ENCODE data around the gene PIMREG. TPM values are rescaled to one million over a fixed set of nuclear protein-coding genes. Genes with fewer than 3 reads are reported as not detected.

The PIMREG gene
- total and polyA plus RNA-seq, 2 experiments from 2014 or later, result 3.9 to 11.8 TPM

DNA sequence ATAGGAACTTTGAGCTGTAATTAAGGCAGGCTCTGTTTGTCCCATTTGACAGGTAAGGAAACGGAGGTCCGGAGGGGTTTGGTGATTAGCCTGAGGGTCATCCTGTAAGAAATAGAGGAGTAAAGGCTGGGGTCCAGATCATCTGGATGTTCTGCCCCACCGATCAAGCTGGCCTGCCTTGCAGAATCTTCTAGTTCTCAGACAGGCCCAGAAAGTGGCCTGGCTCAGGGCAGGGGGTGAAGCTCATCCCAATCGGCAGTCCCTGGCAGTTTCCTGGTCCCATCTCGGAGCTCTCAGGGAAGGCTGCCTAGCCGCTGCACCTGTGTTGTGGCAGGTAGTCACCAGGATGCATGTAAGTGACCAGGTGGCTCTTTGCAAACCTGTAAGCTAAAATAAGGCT lies 4.2 kb downstream of the PIMREG start:
- Histone ChIP-seq H4K20me1 (ENCODE audit: insufficient read depth, poor library complexity, severe bottlenecking) (no peaks in the 10 kb centered on the region), H3K79me2 (no peaks in the 10 kb centered on the region), H3K9me3 (ENCODE audit: low read depth) (no peaks in the 10 kb centered on the region), H3K27me3 (no peaks in the 10 kb centered on the region), H3K36me3 (replicated peaks; ENCODE audit: insufficient read depth, low read depth) (no peaks in the 10 kb centered on the region), H3K4me2 (no peak overlapping the region), H3K27ac (no peak overlapping the region), H3K9me2 (replicated peaks; ENCODE audit: insufficient read depth) (no peaks in the 10 kb centered on the region), H3K4me1 (ENCODE audit: insufficient read depth) (no peaks in the 10 kb centered on the region), H3K4me3 (no peak overlapping the region), H2AFZ (no peak overlapping the region)
- WGBS (ENCODE audit: low lambda C conversion rate, missing lambda C conversion rate), result 96% methylated on average over 6 of the region's 6 CpGs
- TF ChIP-seq EZH2phosphoT487 (IDR thresholded peaks at IDR 0.05; ENCODE audit: low read depth, severe bottlenecking, unreplicated experiment) (no peak), EZH2 (IDR thresholded peaks at IDR 0.05; ENCODE audit: borderline replicate concordance) (no peak)
- TF ChIP-seq, protein P1, sequence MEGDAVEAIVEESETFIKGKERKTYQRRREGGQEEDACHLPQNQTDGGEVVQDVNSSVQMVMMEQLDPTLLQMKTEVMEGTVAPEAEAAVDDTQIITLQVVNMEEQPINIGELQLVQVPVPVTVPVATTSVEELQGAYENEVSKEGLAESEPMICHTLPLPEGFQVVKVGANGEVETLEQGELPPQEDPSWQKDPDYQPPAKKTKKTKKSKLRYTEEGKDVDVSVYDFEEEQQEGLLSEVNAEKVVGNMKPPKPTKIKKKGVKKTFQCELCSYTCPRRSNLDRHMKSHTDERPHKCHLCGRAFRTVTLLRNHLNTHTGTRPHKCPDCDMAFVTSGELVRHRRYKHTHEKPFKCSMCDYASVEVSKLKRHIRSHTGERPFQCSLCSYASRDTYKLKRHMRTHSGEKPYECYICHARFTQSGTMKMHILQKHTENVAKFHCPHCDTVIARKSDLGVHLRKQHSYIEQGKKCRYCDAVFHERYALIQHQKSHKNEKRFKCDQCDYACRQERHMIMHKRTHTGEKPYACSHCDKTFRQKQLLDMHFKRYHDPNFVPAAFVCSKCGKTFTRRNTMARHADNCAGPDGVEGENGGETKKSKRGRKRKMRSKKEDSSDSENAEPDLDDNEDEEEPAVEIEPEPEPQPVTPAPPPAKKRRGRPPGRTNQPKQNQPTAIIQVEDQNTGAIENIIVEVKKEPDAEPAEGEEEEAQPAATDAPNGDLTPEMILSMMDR (IDR thresholded peaks at IDR 0.05; ENCODE audit: poor library complexity), result no peak
- DNase-seq (ENCODE audit: low spot score), result no peak

DNA sequence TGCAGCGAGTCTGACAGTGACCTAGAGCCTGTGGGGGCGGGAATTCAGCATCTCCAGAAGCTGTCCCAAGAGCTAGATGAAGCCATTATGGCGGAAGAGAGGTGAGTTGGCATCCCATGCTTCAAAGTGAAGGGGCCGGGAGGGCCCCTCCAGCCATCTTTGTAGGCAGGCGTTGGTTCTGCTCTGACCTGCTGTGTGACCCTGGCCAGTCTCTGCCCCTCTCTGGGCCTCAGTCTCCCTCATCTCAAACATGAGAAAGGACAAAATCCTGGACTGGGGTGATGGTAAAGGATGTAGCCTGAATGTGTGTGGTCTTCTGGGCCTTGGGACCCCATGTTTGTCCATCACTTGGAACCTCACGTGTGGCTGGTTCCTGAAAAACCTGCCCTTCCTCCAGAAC lies 5.1 kb downstream of the PIMREG start:
- H3K79me2 ChIP-seq, result no peaks in the 10 kb centered on the region
- H3K27ac ChIP-seq, result no peak overlapping the region
- no peaks in the 10 kb centered on the region for H4K20me1 ChIP-seq (ENCODE audit: insufficient read depth, poor library complexity, severe bottlenecking)
- no peaks in the 10 kb centered on the region for H3K9me3 ChIP-seq (ENCODE audit: low read depth)
- H3K36me3 ChIP-seq (replicated peaks; ENCODE audit: insufficient read depth, low read depth), result no peaks in the 10 kb centered on the region
- no peak overlapping the region for H2AFZ ChIP-seq
- 100% methylated on average over 6 of the region's 6 CpGs for WGBS (ENCODE audit: low lambda C conversion rate, missing lambda C conversion rate)
- H3K4me3 ChIP-seq, result no peak overlapping the region
- TF ChIP-seq EZH2phosphoT487 (IDR thresholded peaks at IDR 0.05; ENCODE audit: low read depth, severe bottlenecking, unreplicated experiment) (no peak), EZH2 (IDR thresholded peaks at IDR 0.05; ENCODE audit: borderline replicate concordance) (no peak)
- TF ChIP-seq, protein P1 (IDR thresholded peaks at IDR 0.05; ENCODE audit: poor library complexity), result no peak
- no peaks in the 10 kb centered on the region for H3K9me2 ChIP-seq (replicated peaks; ENCODE audit: insufficient read depth)
- H3K27me3 ChIP-seq, result peaks cover under 1% of the 10 kb centered on the region
- no peak overlapping the region for H3K4me2 ChIP-seq
- H3K4me1 ChIP-seq (ENCODE audit: insufficient read depth), result no peaks in the 10 kb centered on the region
- no peak for DNase-seq (ENCODE audit: low spot score)

DNA sequence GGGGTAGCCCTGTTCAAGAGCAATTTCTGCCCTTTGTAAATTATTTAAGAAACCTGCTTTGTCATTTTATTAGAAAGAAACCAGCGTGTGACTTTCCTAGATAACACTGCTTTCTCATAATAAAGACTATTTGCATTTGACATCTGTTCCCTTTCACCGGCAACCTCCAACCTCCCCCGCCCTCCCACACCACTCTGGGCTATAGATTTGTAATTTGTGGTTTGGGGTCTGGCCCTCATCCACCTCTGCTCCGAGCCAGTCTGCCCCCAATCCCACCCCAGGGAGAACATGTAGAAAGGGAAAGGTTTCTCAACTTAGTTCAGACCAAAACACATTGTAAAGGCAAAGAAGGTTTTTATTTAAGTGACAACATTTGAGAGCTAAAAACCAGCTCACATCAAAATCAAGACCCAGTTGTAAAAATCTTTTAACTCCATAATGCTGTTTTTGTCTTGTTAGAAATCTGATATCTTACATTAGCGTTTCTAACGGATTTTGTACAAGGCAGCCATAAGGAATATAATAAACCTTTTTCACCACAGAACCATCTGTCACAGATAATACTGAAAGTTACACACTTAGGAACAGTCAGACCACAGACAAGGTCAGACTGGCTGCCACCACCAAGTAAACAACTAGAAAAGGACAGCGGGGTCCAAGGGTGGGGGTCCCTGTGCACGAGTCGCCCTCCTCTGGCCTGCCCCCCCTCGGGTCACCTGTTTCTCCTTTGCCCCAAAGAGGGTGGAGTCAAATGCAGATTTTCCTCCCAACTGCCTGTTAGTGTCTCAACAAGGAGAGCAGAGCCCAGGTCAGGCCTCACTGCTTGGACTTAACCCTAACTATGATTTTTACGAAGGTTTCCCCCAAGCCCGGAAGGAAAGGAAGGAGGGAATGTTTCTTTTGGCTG lies 6.9 kb downstream of the PIMREG start:
- Histone ChIP-seq H3K36me3 (replicated peaks; ENCODE audit: insufficient read depth, low read depth) (no peaks in the 10 kb centered on the region), H3K27me3 (peaks cover 9% of the 10 kb centered on the region), H3K9me3 (ENCODE audit: low read depth) (no peaks in the 10 kb centered on the region), H3K4me3 (no peak overlapping the region), H3K79me2 (no peaks in the 10 kb centered on the region), H2AFZ (no peak overlapping the region), H4K20me1 (ENCODE audit: insufficient read depth, poor library complexity, severe bottlenecking) (no peaks in the 10 kb centered on the region), H3K27ac (no peak overlapping the region), H3K4me1 (ENCODE audit: insufficient read depth) (peaks cover 6% of the 10 kb centered on the region), H3K4me2 (no peak overlapping the region), H3K9me2 (replicated peaks; ENCODE audit: insufficient read depth) (no peaks in the 10 kb centered on the region)
- WGBS (ENCODE audit: low lambda C conversion rate, missing lambda C conversion rate), result 59% methylated on average over 12 of the region's 12 CpGs
- TF ChIP-seq EZH2phosphoT487 (IDR thresholded peaks at IDR 0.05; ENCODE audit: low read depth, severe bottlenecking, unreplicated experiment) (no peak), EZH2 (IDR thresholded peaks at IDR 0.05; ENCODE audit: borderline replicate concordance) (no peak)
- TF ChIP-seq, protein P1 (IDR thresholded peaks at IDR 0.05; ENCODE audit: poor library complexity), result no peak
- no peak for DNase-seq (ENCODE audit: low spot score)

All from hepatocyte (in vitro differentiated cells).